ENCODE data around the gene RRP1. TPM values are rescaled to one million over a fixed set of nuclear protein-coding genes. Genes with fewer than 3 reads are reported as not detected.

The RRP1 gene
- total and polyA plus RNA-seq, 2 of the 13 experiments (the other 11 are each of a cell fraction or from before 2014, with no cell fraction given), result 20.1 to 35.1 TPM

- CTCF ChIA-PET (ENCODE audit: low intra/inter-chr PET ratio, low total read pairs), result no interaction called here
Observed at GRCh38 chr21:43827015-43827611, 37.7 kb downstream of the RRP1 start.

More at GRCh38 chr21:43827015-43827611, 37.7 kb downstream of the RRP1 start:
- POLR2A ChIA-PET, result interaction anchor here (0.7 kb wide), 1 partner anchor 80 kb away, joined by 3 read pairs; no protein-coding TSS in a partner anchor
- in situ Hi-C loops (cut with HindIII; ENCODE audit: extremely low pct_ligation_motif_present, low pct_unique_long_range_greater_than_20kb) (no loop called here), intact Hi-C loops (cut with micrococcal nuclease; ENCODE audit: unreplicated experiment) (loop anchor here (2.0 kb wide), 1 partner anchor 112 kb away; no protein-coding TSS in a partner anchor)
- 15% methylated on average over 10 of the region's 18 CpGs for WGBS (ENCODE audit: low lambda C conversion rate)
- H2AFZ ChIP-seq (ENCODE audit: low read length), result no peak overlapping the region
- no peak for DNase-seq (ENCODE audit: low spot score)
- H3K4me1 ChIP-seq (ENCODE audit: insufficient read depth, low read length), result peaks cover 43% of the 10 kb centered on the region
- FAIRE-seq, result no peak
- no peak overlapping the region for H3K27ac ChIP-seq (ENCODE audit: extremely low read length, insufficient read depth, low read length)
- H3K27me3 ChIP-seq (ENCODE audit: control insufficient read depth in 1 of 2, insufficient read depth in 2 of 2, low read length in 2 of 2), result peaks cover 15 to 35% of the 10 kb centered on the region in 2 experiments
- no peaks in the 10 kb centered on the region for H4K20me1 ChIP-seq (ENCODE audit: insufficient read depth, low read length)
- no peaks in the 10 kb centered on the region for H3K9me3 ChIP-seq (ENCODE audit: low read length)
- no peak overlapping the region for H3K9ac ChIP-seq (ENCODE audit: insufficient read depth, low read depth, low read length)
- BruUV-seq (replicated peaks), result no TSS peak
- TF ChIP-seq SMYD3 (CRISPR knock-in tag; IDR thresholded peaks at IDR 0.05), result no peak
- peak; percentile 72 for TF ChIP-seq FOSL2 (CRISPR knock-in tag; IDR thresholded peaks at IDR 0.05)
- peak; percentile 21; the same call in 1 of the 2 replicates for TF ChIP-seq CREB1 (IDR thresholded peaks at IDR 0.05)
- TF ChIP-seq CREB1 (CRISPR knock-in tag; IDR thresholded peaks at IDR 0.05), result no peak
- TF ChIP-seq DNMT3B (CRISPR knock-in tag; conservative IDR thresholded peaks at IDR 0.05), result no peak
- no peak for TF ChIP-seq PRDM4 (CRISPR knock-in tag; IDR thresholded peaks at IDR 0.05; ENCODE audit: borderline replicate concordance)
- no peak for TF ChIP-seq SMAD9 (CRISPR knock-in tag; IDR thresholded peaks at IDR 0.05)
- TF ChIP-seq ZNF441 (CRISPR knock-in tag; IDR thresholded peaks at IDR 0.05; ENCODE audit: borderline replicate concordance), result peak; percentile 73; the same call in 1 of the 2 replicates
- no peak for TF ChIP-seq RBM22 (optimal IDR thresholded peaks at IDR 0.05; ENCODE audit: low read length)
- TF ChIP-seq ZNF7 (CRISPR knock-in tag; IDR thresholded peaks at IDR 0.05), result no peak
- peak; percentile 86 for TF ChIP-seq ZNF121 (CRISPR knock-in tag; IDR thresholded peaks at IDR 0.05)
- H3K4me2 ChIP-seq (ENCODE audit: low read depth, low read length), result peak overlapping the region; percentile 82
- peak overlapping the region; percentile 31 to 64 (median 33) for H3K4me3 ChIP-seq (replicated peaks in 1 of 3; ENCODE audit: insufficient read depth in 1 of 3, low read depth in 2 of 3, low read length in 3 of 3)
- no peaks in the 10 kb centered on the region for H3K79me2 ChIP-seq (ENCODE audit: insufficient read depth, low read length)
- no peaks in the 10 kb centered on the region for H3K36me3 ChIP-seq (replicated peaks in 1 of 2; ENCODE audit: control insufficient read depth in 1 of 2, insufficient read depth in 2 of 2, low read length in 2 of 2)
- peak; percentile 38 for ATAC-seq
